ENCODE measurements around the gene NXF1.

DNA sequence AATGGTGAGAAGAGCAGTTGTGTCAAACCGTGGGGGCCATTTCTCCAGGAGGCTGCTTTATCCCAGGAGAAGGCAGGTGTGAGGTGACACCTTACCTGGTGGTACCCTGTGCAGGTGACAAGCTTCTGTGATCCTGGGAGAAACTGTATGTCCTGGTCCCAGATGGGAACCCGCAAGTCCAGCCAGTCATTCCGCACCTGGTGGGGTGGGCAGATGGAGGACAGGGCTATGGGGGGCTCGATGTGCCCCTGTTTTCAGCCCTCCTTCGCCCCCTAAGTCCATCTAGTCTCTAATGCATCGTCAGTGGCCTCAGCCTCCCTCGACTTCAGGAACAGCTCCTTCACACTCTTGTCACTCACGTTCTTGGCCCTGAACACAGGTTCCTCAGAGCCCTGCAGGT, 30.1 kb upstream of the NXF1 start:
- TF ChIP-seq, protein P1, sequence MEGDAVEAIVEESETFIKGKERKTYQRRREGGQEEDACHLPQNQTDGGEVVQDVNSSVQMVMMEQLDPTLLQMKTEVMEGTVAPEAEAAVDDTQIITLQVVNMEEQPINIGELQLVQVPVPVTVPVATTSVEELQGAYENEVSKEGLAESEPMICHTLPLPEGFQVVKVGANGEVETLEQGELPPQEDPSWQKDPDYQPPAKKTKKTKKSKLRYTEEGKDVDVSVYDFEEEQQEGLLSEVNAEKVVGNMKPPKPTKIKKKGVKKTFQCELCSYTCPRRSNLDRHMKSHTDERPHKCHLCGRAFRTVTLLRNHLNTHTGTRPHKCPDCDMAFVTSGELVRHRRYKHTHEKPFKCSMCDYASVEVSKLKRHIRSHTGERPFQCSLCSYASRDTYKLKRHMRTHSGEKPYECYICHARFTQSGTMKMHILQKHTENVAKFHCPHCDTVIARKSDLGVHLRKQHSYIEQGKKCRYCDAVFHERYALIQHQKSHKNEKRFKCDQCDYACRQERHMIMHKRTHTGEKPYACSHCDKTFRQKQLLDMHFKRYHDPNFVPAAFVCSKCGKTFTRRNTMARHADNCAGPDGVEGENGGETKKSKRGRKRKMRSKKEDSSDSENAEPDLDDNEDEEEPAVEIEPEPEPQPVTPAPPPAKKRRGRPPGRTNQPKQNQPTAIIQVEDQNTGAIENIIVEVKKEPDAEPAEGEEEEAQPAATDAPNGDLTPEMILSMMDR (IDR thresholded peaks at IDR 0.05): no peak
- TF ChIP-seq POLR2A (IDR thresholded peaks at IDR 0.05) (no peak), POLR2AphosphoS5 (IDR thresholded peaks at IDR 0.05) (no peak)

Data from breast epithelium (tissue), 3 donors.